B cell (primary cell): ENCODE results near the gene ADGRV1. TPM values are rescaled to one million over a fixed set of nuclear protein-coding genes. Genes with fewer than 3 reads are reported as not detected.

Source experiments
- ATAC-seq: fragments of 200-7000 bp; cut with Tn5 transposase; one replicate; pipeline ENCODE4 v1.10.0; 2021; ENCODE audit warnings: low read depth, mild to moderate bottlenecking, moderate number of reproducible peaks, moderate library complexity
- CTCF ChIA-PET: fragments of 350-600 bp; sonication (Branson Sonifier 250); formaldehyde crosslinking; loops from one replicate; lab custom pipeline; 2021; ENCODE audit warnings: antibody characterized with exemption, inconsistent platforms; lab: Charles Lee
- POLR2A ChIA-PET: fragments of 350-600 bp; sonication (Branson Sonifier 250); formaldehyde crosslinking; loops from one replicate; lab custom pipeline; 2021; ENCODE audit warnings: antibody characterized with exemption; lab: Charles Lee
- DNase-seq: peaks from one replicate; pipeline ENCODE4 v3.0.0; 2013
- H2AFZ ChIP-seq: 2 replicates; pipeline ENCODE4 v1.6.1; 2012; ENCODE audit warnings: mild to moderate bottlenecking, low read depth, low read length; ENCODE audit not compliant: insufficient read depth, poor library complexity, severe bottlenecking
- H3K27ac ChIP-seq, 2 donors: 1 replicate in 1 of 2; 2 replicates in 1 of 2; pipeline ENCODE4 v1.5.1; 2012 to 2013; ENCODE audit warnings: low read length in 2 of 2, mild to moderate bottlenecking in 2 of 2, moderate library complexity in 1 of 2
- H3K27me3 ChIP-seq, 4 experiments: fragments of 200-600 bp in 1 of 4; sonication (generic) in 1 of 4; replicated peaks in 1 of 4; 1 replicate in 2 of 4; 2 replicates in 2 of 4; pipeline versions ENCODE4 v1.6.1 to v1.7.0; 2013 to 2016; ENCODE audit warnings: low read length in 3 of 4, mild to moderate bottlenecking in 2 of 4, mixed read lengths in 1 of 4, moderate library complexity in 1 of 4; ENCODE audit not compliant: insufficient read depth in 4 of 4, control insufficient read depth in 3 of 4; ENCODE audit errors: control extremely low read depth in 1 of 4
- H3K36me3 ChIP-seq, 2 experiments: replicated peaks in 1 of 2; 1 replicate in 1 of 2; 2 replicates in 1 of 2; pipeline versions ENCODE4 v1.6.1 to v1.7.1; 2013; ENCODE audit warnings: low read length in 1 of 2; ENCODE audit not compliant: insufficient read depth in 2 of 2, control insufficient read depth in 1 of 2; ENCODE audit errors: control extremely low read depth in 1 of 2, extremely low read depth in 1 of 2
- H3K4me1 ChIP-seq, 2 donors: fragments of 200-600 bp in 1 of 2; sonication (generic) in 1 of 2; 1 replicate in 1 of 2; 2 replicates in 1 of 2; pipeline versions ENCODE4 v1.5.1 to v1.6.1; 2013 to 2017; ENCODE audit warnings: low read length in 2 of 2; ENCODE audit not compliant: control insufficient read depth in 2 of 2, insufficient read depth in 2 of 2
- H3K4me2 ChIP-seq: replicated peaks from 2 replicates; pipeline ENCODE3; 2012; ENCODE audit warnings: mild to moderate bottlenecking, low read depth, low read length; ENCODE audit not compliant: poor library complexity, severe bottlenecking
- H3K4me3 ChIP-seq, 5 experiments: fragments of 200-600 bp in 1 of 5; sonication (generic) in 1 of 5; 1 replicate in 3 of 5; 2 replicates in 2 of 5; pipeline versions ENCODE4 v1.5.1 to v1.7.0; 2011 to 2016; ENCODE audit warnings: low read length in 4 of 5, mild to moderate bottlenecking in 4 of 5, low read depth in 2 of 5, control low read depth in 1 of 5, moderate library complexity in 1 of 5; ENCODE audit not compliant: insufficient read depth in 1 of 5; ENCODE audit errors: control extremely low read depth in 1 of 5, extremely low read depth in 1 of 5
- H3K79me2 ChIP-seq: fragments of 200-600 bp; sonication (generic); one replicate; pipeline ENCODE4 v1.6.0; 2016; ENCODE audit warnings: low read length; ENCODE audit not compliant: control insufficient read depth, insufficient read depth
- H3K9ac ChIP-seq: fragments of 200-600 bp; sonication (generic); 2 replicates; pipeline ENCODE4 v1.6.1; 2017; ENCODE audit warnings: mild to moderate bottlenecking, low read length, moderate library complexity
- H3K9me3 ChIP-seq, 3 donors: one replicate each; pipeline versions ENCODE4 v1.6.1 to v1.7.1; 2013; ENCODE audit warnings: low read length in 2 of 3; ENCODE audit not compliant: control insufficient read depth in 2 of 3, insufficient read depth in 1 of 3; ENCODE audit errors: control extremely low read depth in 1 of 3
- H4K20me1 ChIP-seq: 2 replicates; pipeline ENCODE4 v1.6.0; 2012; ENCODE audit warnings: mild to moderate bottlenecking, low read length; ENCODE audit not compliant: insufficient read depth, control insufficient read depth, poor library complexity, severe bottlenecking
- H3K27ac Mint-ChIP-seq: one replicate; pipeline ENCODE4 v1.8.0; 2021; ENCODE audit warnings: mixed read lengths
- H3K27me3 Mint-ChIP-seq: one replicate; pipeline ENCODE4 v1.8.0; 2021; ENCODE audit warnings: mixed read lengths
- H3K4me1 Mint-ChIP-seq: one replicate; pipeline ENCODE4 v1.8.0; 2021; ENCODE audit warnings: mixed read lengths
- H3K4me3 Mint-ChIP-seq: one replicate; pipeline ENCODE4 v1.8.0; 2021; ENCODE audit warnings: mixed read lengths
- H3K9me3 Mint-ChIP-seq: one replicate; pipeline ENCODE4 v1.8.0; 2022; ENCODE audit warnings: mixed read lengths; ENCODE audit not compliant: insufficient read depth
- CTCF ChIP-seq: fragments of 200-600 bp; IDR thresholded peaks from one replicate; pipeline ENCODE4 v1.8.0; 2022; ENCODE audit warnings: antibody characterized with exemption, mild to moderate bottlenecking
- EZH2 ChIP-seq: IDR thresholded peaks from 2 replicates; pipeline ENCODE4 v1.6.1; 2012; ENCODE audit warnings: borderline replicate concordance, low read depth, mild to moderate bottlenecking, moderate library complexity, low read length; ENCODE audit not compliant: insufficient read depth, poor library complexity, severe bottlenecking
- WGBS: methylation state at CpG from one replicate; pipeline ENCODE4 v1.1.5; 2013; ENCODE audit warnings: missing lambda C conversion rate; ENCODE audit not compliant: insufficient coverage; 5-methylcytosine and 5-hydroxymethylcytosine counted together
- intact Hi-C: fragments of 100-400 bp; cut with micrococcal nuclease; formaldehyde crosslinking; loops from one replicate; pipeline ENCODE4 v1.10.0; 2022
- polyA plus RNA-seq: library from polyadenylated mRNA; depleted of rRNA; stranded (reverse); fragments of >200 nt; gene quantifications from 2 replicates; pipeline ENCODE4 v1.2.3, GENCODE V29; 2012
- total RNA-seq, 2 donors: library from RNA; stranded (reverse); fragments of 120-200 nt in 1 of 2; gene quantifications; 1 replicate in 1 of 2; 2 replicates in 1 of 2; pipeline versions ENCODE4 v1.2.3 to v1.2.4, GENCODE V29; 2013 to 2022

Gene ADGRV1
- total and polyA plus RNA-seq, 2 donors (not counting 1 experiment from before 2014, with no cell fraction given) = 0.07 TPM; not detected in 1

GRCh38 chr5:91024727-91025126, 466.1 kb downstream of the ADGRV1 start:
- no peak overlapping the region for H3K9ac ChIP-seq
- POLR2A ChIA-PET = no interaction called here
- Mint-ChIP-seq H3K27ac (no peak overlapping the region), H3K9me3 (no peaks in the 10 kb centered on the region), H3K4me1 (no peaks in the 10 kb centered on the region), H3K4me3 (no peak overlapping the region), H3K27me3 (peaks cover 3% of the 10 kb centered on the region)
- no peak overlapping the region for H3K4me2 ChIP-seq
- H3K27me3 ChIP-seq = no peaks in the 10 kb centered on the region
- no peak overlapping the region for H3K27ac ChIP-seq
- H3K4me3 ChIP-seq = no peak overlapping the region
- no peaks in the 10 kb centered on the region for H4K20me1 ChIP-seq
- CTCF ChIA-PET = interaction anchor here (0.6 kb wide), 1 partner anchor 19 kb away, joined by 3 read pairs; no protein-coding TSS in a partner anchor
- DNase-seq = no peak
- 79% methylated on average over 5 of the region's 6 CpGs for WGBS
- H3K9me3 ChIP-seq = no peaks in the 10 kb centered on the region
- H3K79me2 ChIP-seq = no peaks in the 10 kb centered on the region
- intact Hi-C loops = no loop called here
- no peaks in the 10 kb centered on the region for H3K4me1 ChIP-seq
- ATAC-seq = no peak
- no peak for TF ChIP-seq CTCF
- TF ChIP-seq EZH2 = no peak
- no peak overlapping the region for H2AFZ ChIP-seq
- H3K36me3 ChIP-seq = no peaks in the 10 kb centered on the region

GRCh38 chr5:91025449-91025848, 466.9 kb downstream of the ADGRV1 start:
- no peak for DNase-seq
- WGBS = 78% methylated on average over 2 of the region's 3 CpGs
- ChIA-PET POLR2A (no interaction called here), CTCF (no interaction called here)
- H3K4me2 ChIP-seq = no peak overlapping the region
- no peaks in the 10 kb centered on the region for H3K79me2 ChIP-seq
- H3K27me3 Mint-ChIP-seq = peaks cover 3% of the 10 kb centered on the region
- no peak overlapping the region for H3K27ac Mint-ChIP-seq
- H3K4me1 Mint-ChIP-seq = no peaks in the 10 kb centered on the region
- TF ChIP-seq CTCF (no peak), EZH2 (no peak)
- no peaks in the 10 kb centered on the region for H4K20me1 ChIP-seq
- H3K9me3 Mint-ChIP-seq = no peaks in the 10 kb centered on the region
- H3K27ac ChIP-seq = no peak overlapping the region
- H3K9me3 ChIP-seq = no peaks in the 10 kb centered on the region
- no peak overlapping the region for H3K4me3 Mint-ChIP-seq
- no peak for ATAC-seq
- H3K9ac ChIP-seq = no peak overlapping the region
- H3K36me3 ChIP-seq = no peaks in the 10 kb centered on the region
- H3K27me3 ChIP-seq = no peaks in the 10 kb centered on the region
- H3K4me3 ChIP-seq = no peak overlapping the region
- H3K4me1 ChIP-seq = no peaks in the 10 kb centered on the region
- no peak overlapping the region for H2AFZ ChIP-seq
- intact Hi-C loops = no loop called here
